Skin epidermis (tissue), 12 donors: ENCODE results near the gene CDC20.

ENCODE experiments used
- H3K27ac ChIP-seq, 21 experiments: fragments of 200-600 bp; sonication (generic) in 11 of 21; one replicate each; pipeline ENCODE4 v1.5.0; 2020; ENCODE audit warnings: mild to moderate bottlenecking in 3 of 21, inconsistent platforms in 2 of 21, moderate library complexity in 2 of 21
- H3K4me3 ChIP-seq, 7 experiments: fragments of 200-600 bp; sonication (generic) in 2 of 7; one replicate each; pipeline ENCODE4 v1.5.0; 2020; ENCODE audit warnings: inconsistent platforms in 2 of 7, mild to moderate bottlenecking in 2 of 7, moderate library complexity in 1 of 7

Gene CDC20

GRCh38 chr1:43405219-43405875, 46.6 kb downstream of the CDC20 start:
- Histone ChIP-seq H3K4me3 (no peak overlapping the region), H3K27ac (no peak overlapping the region)

DNA sequence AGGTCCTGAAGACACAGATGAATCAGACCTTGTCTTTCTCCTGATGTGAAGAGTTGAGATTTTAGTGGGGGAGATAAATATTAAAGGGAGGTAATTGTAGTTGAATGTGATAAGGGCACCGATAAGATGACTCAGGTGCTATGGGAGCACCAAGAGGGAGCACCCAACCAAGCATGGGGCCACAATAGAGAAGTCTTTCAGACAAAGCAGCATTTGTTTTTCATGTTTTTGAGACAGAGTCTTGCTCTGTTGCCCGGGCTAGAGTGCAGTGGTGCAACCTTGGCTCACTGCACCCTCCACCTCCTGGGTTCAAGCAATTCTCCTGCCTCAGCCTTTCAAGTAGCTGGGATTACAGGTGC, 47.1 kb downstream of the CDC20 start:
- H3K4me3 ChIP-seq = no peak overlapping the region
- H3K27ac ChIP-seq = no peak overlapping the region

GRCh38 chr1:43410571-43410970, 51.8 kb downstream of the CDC20 start:
- Histone ChIP-seq H3K27ac (no peak overlapping the region), H3K4me3 (no peak overlapping the region)
